ENCODE results near the gene OR2V1.

DNA sequence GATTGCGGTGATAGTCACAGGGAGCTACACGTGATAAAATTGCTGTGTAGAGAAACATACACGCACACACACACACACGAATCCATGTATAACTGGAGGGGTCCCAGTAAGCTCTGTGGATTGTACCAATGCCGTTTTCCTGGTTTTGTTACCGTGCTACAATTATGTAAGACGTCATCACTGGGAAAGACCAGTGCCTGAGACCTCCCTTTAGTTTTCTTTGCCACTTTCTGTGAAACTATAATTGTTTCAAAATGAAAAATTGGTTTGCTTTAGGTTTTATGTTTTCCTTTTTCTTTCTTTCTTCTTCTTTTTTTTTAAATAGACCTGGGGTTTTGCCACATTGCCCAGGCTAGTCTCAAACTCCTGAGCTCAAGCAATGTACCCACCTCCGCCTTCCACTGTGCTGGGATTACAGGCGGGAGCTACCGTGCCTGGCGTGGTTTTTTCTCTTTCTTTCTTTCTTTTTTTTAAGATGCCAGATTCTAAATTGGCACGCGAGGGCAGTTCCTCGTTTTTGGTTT is 37.7 kb upstream of the OR2V1 start:
- TF ChIP-seq, protein P1, sequence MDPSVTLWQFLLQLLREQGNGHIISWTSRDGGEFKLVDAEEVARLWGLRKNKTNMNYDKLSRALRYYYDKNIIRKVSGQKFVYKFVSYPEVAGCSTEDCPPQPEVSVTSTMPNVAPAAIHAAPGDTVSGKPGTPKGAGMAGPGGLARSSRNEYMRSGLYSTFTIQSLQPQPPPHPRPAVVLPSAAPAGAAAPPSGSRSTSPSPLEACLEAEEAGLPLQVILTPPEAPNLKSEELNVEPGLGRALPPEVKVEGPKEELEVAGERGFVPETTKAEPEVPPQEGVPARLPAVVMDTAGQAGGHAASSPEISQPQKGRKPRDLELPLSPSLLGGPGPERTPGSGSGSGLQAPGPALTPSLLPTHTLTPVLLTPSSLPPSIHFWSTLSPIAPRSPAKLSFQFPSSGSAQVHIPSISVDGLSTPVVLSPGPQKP (IDR thresholded peaks at IDR 0.05; ENCODE audit: borderline replicate concordance, low read depth, low read length): no peak
- no peak for TF ChIP-seq POLR2A (IDR thresholded peaks at IDR 0.05; ENCODE audit: low read depth, low read length)
- TF ChIP-seq, protein P2, sequence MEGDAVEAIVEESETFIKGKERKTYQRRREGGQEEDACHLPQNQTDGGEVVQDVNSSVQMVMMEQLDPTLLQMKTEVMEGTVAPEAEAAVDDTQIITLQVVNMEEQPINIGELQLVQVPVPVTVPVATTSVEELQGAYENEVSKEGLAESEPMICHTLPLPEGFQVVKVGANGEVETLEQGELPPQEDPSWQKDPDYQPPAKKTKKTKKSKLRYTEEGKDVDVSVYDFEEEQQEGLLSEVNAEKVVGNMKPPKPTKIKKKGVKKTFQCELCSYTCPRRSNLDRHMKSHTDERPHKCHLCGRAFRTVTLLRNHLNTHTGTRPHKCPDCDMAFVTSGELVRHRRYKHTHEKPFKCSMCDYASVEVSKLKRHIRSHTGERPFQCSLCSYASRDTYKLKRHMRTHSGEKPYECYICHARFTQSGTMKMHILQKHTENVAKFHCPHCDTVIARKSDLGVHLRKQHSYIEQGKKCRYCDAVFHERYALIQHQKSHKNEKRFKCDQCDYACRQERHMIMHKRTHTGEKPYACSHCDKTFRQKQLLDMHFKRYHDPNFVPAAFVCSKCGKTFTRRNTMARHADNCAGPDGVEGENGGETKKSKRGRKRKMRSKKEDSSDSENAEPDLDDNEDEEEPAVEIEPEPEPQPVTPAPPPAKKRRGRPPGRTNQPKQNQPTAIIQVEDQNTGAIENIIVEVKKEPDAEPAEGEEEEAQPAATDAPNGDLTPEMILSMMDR (conservative IDR thresholded peaks at IDR 0.05; ENCODE audit: low read depth, low read length): no peak
- TF ChIP-seq BHLHE40 (IDR thresholded peaks at IDR 0.05; ENCODE audit: low read depth, low read length): no peak
- no peak for TF ChIP-seq CHD1 (IDR thresholded peaks at IDR 0.05; ENCODE audit: low read depth, low read length)
- TF ChIP-seq, protein P3, sequence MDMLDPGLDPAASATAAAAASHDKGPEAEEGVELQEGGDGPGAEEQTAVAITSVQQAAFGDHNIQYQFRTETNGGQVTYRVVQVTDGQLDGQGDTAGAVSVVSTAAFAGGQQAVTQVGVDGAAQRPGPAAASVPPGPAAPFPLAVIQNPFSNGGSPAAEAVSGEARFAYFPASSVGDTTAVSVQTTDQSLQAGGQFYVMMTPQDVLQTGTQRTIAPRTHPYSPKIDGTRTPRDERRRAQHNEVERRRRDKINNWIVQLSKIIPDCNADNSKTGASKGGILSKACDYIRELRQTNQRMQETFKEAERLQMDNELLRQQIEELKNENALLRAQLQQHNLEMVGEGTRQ (IDR thresholded peaks at IDR 0.05; ENCODE audit: low read depth, low read length): no peak
- no peak for TF ChIP-seq MAFK (IDR thresholded peaks at IDR 0.05; ENCODE audit: low read depth, low read length)
- TF ChIP-seq SMC3 (IDR thresholded peaks at IDR 0.05; ENCODE audit: low read depth, low read length): no peak
- TF ChIP-seq CEBPB (IDR thresholded peaks at IDR 0.05; ENCODE audit: low read depth, low read length): no peak
- no peak for TF ChIP-seq RFX5 (IDR thresholded peaks at IDR 0.05; ENCODE audit: low read depth, low read length)
- no peak for TF ChIP-seq MXI1 (IDR thresholded peaks at IDR 0.05; ENCODE audit: borderline replicate concordance, low read depth, low read length)
